Stimulated activated naive B cell treated with anti-CD40 and anti-IgM and Interleukin-4, amounts not matched to agents 10 μg/mL and 1 μg/mL and 100 μg/mL, for 72 hours (primary cell): ENCODE data around the gene MIOX.
A peak's percentile ranks its signal among the peaks of the same experiment; 100 is the strongest.

Source experiments
- ATAC-seq, 2 donors: fragments of 150-1000 bp; cut with Tn5 transposase; replicated peaks; 2 replicates each; pipeline ENCODE4 v1.10.0; 2021; ENCODE audit warnings: moderate library complexity in 1 of 2
- DNase-seq: peaks from one replicate; pipeline ENCODE4 v3.0.0; 2021
- H3K27ac Mint-ChIP-seq: one replicate; pipeline ENCODE4 v1.8.0; 2022; ENCODE audit warnings: mild to moderate bottlenecking, mixed read lengths
- H3K27me3 Mint-ChIP-seq, 2 donors: one replicate each; pipeline ENCODE4 v1.8.0; 2022; ENCODE audit warnings: mixed read lengths in 2 of 2
- H3K36me3 Mint-ChIP-seq, 2 donors: one replicate each; pipeline ENCODE4 v1.8.0; 2022; ENCODE audit warnings: mixed read lengths in 2 of 2, mild to moderate bottlenecking in 1 of 2
- H3K4me1 Mint-ChIP-seq, 2 donors: one replicate each; pipeline ENCODE4 v1.8.0; 2022; ENCODE audit warnings: mixed read lengths in 2 of 2, mild to moderate bottlenecking in 1 of 2
- H3K4me3 Mint-ChIP-seq, 2 donors: one replicate each; pipeline ENCODE4 v1.8.0; 2022; ENCODE audit warnings: mild to moderate bottlenecking in 2 of 2, mixed read lengths in 2 of 2, moderate library complexity in 1 of 2
- H3K9me3 Mint-ChIP-seq, 2 donors: one replicate each; pipeline ENCODE4 v1.8.0; 2022; ENCODE audit warnings: mixed read lengths in 2 of 2, mild to moderate bottlenecking in 1 of 2

Gene MIOX

DNA sequence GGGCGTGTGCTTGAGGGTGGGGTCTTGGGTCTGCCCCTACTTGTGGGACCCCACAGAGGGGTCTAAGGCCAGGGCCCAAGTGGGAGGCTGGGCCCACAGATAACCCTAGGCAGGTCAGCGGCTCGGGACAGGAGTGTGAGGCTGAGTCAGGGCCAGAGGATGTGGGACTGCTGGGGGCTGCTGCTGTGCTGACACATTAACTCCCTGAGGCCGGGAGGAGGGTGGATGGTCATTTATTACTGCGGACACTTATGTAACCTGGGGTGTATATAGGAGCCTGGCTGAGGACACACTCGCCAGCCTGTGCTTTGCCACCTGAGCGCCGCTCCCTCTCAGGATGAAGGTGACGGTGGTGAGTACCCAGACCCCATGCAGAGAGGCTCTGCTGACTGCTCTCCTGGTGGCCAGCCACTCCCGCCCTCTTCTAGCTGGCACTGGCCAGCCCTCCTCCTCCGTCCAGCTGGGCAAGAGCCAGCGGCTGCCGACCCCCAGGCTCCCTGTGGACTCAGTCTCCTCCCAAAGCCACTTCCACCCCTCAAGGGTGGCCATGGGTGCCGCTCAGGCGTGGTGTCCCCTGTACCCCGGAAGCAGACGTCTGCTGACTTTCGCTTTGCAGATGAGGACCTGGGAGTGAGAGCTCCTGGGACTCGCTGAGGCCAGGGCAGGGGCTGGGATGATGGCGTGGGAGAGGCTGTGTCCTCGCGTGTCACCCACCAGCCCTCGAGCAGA, at the start of gene MIOX:
MIOX (plus strand) TSS at position 299 of the 729 bp plus-strand sequence; CDS start at position 338, 39 bp downstream.
- Mint-ChIP-seq H3K27ac (no peak within 1 kb of the TSS), H3K4me1 (peaks cover 14 to 15% of the 10 kb centered on the region in 2 donors), H3K9me3 (no peaks in the 10 kb centered on the region), H3K36me3 (no peaks in the 10 kb centered on the region), H3K4me3 (no peak within 1 kb of the TSS), H3K27me3 (no peaks in the 10 kb centered on the region)
- DNase-seq (no peak), ATAC-seq (no peak)

- Mint-ChIP-seq H3K27me3 (no peaks in the 10 kb centered on the region), H3K4me1 (peaks cover 4 to 5% of the 10 kb centered on the region in 2 donors)
- ATAC-seq = no peak
Observed at GRCh38 chr22:50437511-50438304, 49.0 kb upstream of the MIOX start.

DNA sequence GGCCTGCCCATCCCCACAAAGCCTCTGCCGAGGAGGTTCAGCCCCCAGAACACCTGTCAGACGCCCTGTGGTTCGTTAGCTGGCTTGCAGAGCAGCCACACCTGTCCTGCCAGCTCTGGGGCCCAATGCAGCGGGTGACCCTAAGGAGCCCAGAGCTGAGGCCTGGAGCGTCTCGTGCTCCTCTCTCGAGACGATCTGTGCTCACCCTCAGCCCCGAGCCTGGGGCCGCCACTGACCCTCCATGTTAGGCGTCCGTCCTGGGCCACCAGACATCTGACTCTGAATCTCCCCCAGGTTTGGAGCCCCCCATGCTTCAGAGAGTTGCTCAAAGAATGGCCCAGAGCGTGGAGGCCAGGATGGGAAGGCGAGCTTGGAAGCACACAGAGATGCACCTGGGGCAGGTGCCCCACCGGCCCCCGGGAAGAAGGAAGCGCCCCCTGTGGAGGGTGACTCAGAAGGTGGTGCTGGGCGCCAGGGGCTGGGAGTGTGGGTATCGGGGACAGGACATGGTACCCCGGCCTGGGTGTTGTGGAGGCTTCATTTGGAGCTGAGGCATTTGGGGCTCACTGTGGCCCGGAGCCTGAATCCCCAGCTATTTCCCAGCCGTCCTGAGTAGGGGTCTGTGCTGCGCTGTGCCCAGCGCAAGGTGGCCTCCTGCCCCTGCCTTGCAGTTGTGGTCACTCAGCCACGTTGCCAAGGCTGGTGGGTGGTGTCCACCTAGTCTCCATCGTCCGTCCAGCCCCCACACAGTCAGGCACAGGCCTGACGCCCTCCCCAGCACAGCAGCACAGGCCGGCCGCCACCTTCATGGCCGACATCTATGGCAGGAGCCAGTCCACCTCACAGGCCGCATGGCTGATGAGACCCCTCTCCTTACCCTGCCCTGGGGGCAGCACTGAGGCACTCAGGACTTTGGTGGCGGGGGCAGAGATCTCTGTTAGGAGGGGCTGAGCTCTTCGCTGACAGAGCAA, 48.1 kb upstream of the MIOX start:
- H3K9me3 Mint-ChIP-seq = no peaks in the 10 kb centered on the region
- no peak for DNase-seq
- ATAC-seq = no peak
- H3K4me1 Mint-ChIP-seq = peaks cover 4 to 5% of the 10 kb centered on the region in 2 donors
- H3K27me3 Mint-ChIP-seq = no peaks in the 10 kb centered on the region
- H3K4me3 Mint-ChIP-seq = no peak overlapping the region
- peak overlapping the region; percentile 3 for H3K27ac Mint-ChIP-seq
- peaks cover 27 to 33% of the 10 kb centered on the region in 2 donors for H3K36me3 Mint-ChIP-seq

More at GRCh38 chr22:50437511-50438304, 49.0 kb upstream of the MIOX start:
- no peak overlapping the region for H3K27ac Mint-ChIP-seq
- no peak overlapping the region for H3K4me3 Mint-ChIP-seq
- H3K9me3 Mint-ChIP-seq = no peaks in the 10 kb centered on the region
- DNase-seq = no peak
- H3K36me3 Mint-ChIP-seq = peaks cover 23 to 29% of the 10 kb centered on the region in 2 donors

GRCh38 chr22:50439314-50439870, 47.3 kb upstream of the MIOX start:
- Mint-ChIP-seq H3K4me3 (no peak overlapping the region), H3K27me3 (no peaks in the 10 kb centered on the region), H3K27ac (peak overlapping the region; percentile 20), H3K9me3 (no peaks in the 10 kb centered on the region), H3K4me1 (peaks cover 4 to 5% of the 10 kb centered on the region in 2 donors), H3K36me3 (peaks cover 27 to 34% of the 10 kb centered on the region in 2 donors)
- no peak for ATAC-seq
- DNase-seq = no peak

DNA sequence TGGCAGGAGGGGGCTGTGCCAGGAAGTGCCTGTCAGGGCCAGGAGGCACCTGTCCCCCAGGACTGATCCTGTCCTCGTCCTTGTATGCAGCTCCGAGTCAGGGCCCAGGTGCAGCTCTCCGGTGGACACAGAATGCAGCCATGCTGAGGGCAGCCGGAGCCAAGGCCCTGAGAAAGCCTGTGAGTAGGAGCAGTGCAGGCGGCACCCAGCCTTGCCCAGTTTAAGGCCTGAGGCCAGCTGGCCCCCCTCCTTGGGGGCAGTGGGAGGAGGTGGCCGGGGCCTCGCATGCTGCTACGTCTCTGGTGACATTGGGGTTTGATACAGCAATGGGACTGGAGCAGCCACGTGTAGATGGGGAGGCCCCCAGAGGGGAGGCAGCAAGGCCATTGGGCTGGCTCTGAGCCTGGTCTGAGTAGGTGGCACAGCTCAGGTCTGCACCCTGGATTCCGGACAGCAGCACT, 46.8 kb upstream of the MIOX start:
- H3K27ac Mint-ChIP-seq = peak overlapping the region; percentile 67
- no peak overlapping the region for H3K4me3 Mint-ChIP-seq
- no peak for ATAC-seq

GRCh38 chr22:50440544-50441249, 46.0 kb upstream of the MIOX start:
- H3K4me3 Mint-ChIP-seq = no peak overlapping the region
- peak overlapping the region; percentile 91 for H3K27ac Mint-ChIP-seq
- DNase-seq (no peak), ATAC-seq (no peak)
- peaks cover 9 to 16% of the 10 kb centered on the region in 2 donors for H3K4me1 Mint-ChIP-seq
- H3K9me3 Mint-ChIP-seq = no peaks in the 10 kb centered on the region
- peaks cover 29 to 33% of the 10 kb centered on the region in 2 donors for H3K36me3 Mint-ChIP-seq
- no peaks in the 10 kb centered on the region for H3K27me3 Mint-ChIP-seq

More for the DNA sequence above, 46.8 kb upstream of the MIOX start:
- Mint-ChIP-seq H3K27me3 (no peaks in the 10 kb centered on the region), H3K9me3 (no peaks in the 10 kb centered on the region), H3K36me3 (peaks cover 28 to 33% of the 10 kb centered on the region in 2 donors), H3K4me1 (peaks cover 4 to 8% of the 10 kb centered on the region in 2 donors)
- no peak for DNase-seq

DNA sequence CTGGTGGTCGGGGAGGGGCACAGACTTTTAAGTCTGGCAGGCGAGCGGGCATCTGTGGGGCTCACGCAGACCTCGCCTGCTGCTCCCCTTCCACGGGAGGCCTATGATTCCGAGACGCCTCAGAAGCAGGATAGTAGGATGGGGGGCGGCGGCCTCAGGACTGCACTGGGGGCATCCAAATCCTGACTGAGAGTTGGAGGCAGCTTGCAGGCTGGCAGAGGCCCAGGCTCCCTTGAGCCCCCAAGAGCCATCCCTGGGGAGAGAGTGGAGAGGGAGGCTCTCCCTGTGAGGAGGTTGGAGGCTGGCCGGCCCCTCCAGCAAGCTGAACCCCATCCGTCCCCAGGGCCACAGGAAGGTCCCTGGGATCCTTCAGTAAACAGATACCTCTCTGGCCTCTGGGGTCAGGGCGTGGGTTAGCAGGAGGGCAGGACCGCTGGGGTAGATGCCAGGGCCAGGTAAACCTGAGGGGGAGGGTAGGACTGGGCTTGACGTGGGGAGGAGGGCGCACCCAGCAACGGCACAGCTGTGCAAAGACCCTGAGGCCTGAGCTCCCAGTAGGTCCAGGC, 45.1 kb upstream of the MIOX start:
- no peak for ATAC-seq
- H3K36me3 Mint-ChIP-seq = peaks cover 31 to 38% of the 10 kb centered on the region in 2 donors
- peak overlapping the region; percentile 91 for H3K27ac Mint-ChIP-seq

GRCh38 chr22:50443197-50443596, 43.5 kb upstream of the MIOX start:
- ATAC-seq (no peak), DNase-seq (no peak)
- Mint-ChIP-seq H3K27ac (peak overlapping the region; percentile 32), H3K4me3 (no peak overlapping the region), H3K9me3 (no peaks in the 10 kb centered on the region), H3K4me1 (peaks cover 11 to 20% of the 10 kb centered on the region in 2 donors), H3K36me3 (peaks cover 35 to 44% of the 10 kb centered on the region in 2 donors), H3K27me3 (no peaks in the 10 kb centered on the region)

More for the DNA sequence above, 45.1 kb upstream of the MIOX start:
- H3K4me1 Mint-ChIP-seq = peaks cover 11 to 20% of the 10 kb centered on the region in 2 donors
- H3K4me3 Mint-ChIP-seq = peak overlapping the region; percentile 32 to 50
- no peak for DNase-seq
- no peaks in the 10 kb centered on the region for H3K9me3 Mint-ChIP-seq
- no peaks in the 10 kb centered on the region for H3K27me3 Mint-ChIP-seq

DNA sequence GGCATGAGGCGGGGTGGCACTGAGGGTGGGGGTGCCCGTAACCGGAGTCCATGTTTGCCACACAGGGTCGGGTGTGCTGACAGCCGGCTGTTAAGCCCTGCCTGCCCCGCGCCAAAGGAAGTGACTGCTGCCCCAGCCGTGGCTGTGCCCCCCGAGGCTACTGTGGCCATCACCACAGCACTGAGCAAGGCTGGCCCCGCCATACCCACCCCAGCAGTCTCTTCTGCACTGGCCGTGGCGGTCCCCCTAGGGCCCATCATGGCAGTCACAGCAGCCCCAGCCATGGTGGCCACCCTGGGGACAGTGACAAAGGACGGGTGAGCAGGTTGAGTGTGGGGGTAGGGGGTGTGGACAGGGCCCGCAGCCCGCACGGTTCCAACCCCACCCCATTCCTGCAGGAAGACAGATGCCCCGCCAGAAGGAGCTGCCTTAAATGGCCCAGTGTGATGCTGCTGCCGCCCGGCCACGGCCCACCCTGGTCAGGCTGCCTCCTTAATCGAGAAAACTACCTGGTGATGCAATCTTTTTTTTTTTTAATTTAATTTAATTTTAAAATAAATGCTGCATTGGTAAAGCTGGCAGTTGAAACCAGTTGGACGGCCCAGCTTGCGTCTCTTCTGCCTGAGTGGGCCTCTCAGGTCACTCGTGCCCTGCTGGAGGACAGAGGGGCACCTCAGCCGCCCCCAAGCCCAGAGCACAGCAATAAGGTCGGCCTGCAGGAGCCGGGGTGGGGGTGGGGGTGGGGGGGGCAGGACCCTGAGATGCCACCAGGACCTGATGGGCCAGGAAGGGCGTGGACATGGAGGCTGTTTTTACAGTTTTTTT, 42.6 kb upstream of the MIOX start:
- no peak for ATAC-seq
- Mint-ChIP-seq H3K4me1 (peaks cover 11 to 20% of the 10 kb centered on the region in 2 donors), H3K9me3 (no peaks in the 10 kb centered on the region), H3K4me3 (no peak overlapping the region), H3K27me3 (no peaks in the 10 kb centered on the region), H3K36me3 (peaks cover 41 to 48% of the 10 kb centered on the region in 2 donors), H3K27ac (peak overlapping the region; percentile 32)
- DNase-seq = no peak

GRCh38 chr22:50444663-50445062, 42.0 kb upstream of the MIOX start:
- no peak for ATAC-seq
- H3K27me3 Mint-ChIP-seq = no peaks in the 10 kb centered on the region

GRCh38 chr22:50445071-50445879, 41.4 kb upstream of the MIOX start:
- H3K9me3 Mint-ChIP-seq = no peaks in the 10 kb centered on the region
- peak overlapping the region; percentile 94 for H3K27ac Mint-ChIP-seq
- H3K4me1 Mint-ChIP-seq = peaks cover 17 to 29% of the 10 kb centered on the region in 2 donors
- no peak overlapping the region for H3K4me3 Mint-ChIP-seq
- H3K36me3 Mint-ChIP-seq = peaks cover 49 to 53% of the 10 kb centered on the region in 2 donors
- DNase-seq = no peak
- no peaks in the 10 kb centered on the region for H3K27me3 Mint-ChIP-seq
- ATAC-seq = peak; percentile 42 to 54

More at GRCh38 chr22:50444663-50445062, 42.0 kb upstream of the MIOX start:
- no peaks in the 10 kb centered on the region for H3K9me3 Mint-ChIP-seq
- no peak overlapping the region for H3K4me3 Mint-ChIP-seq
- peaks cover 13 to 24% of the 10 kb centered on the region in 2 donors for H3K4me1 Mint-ChIP-seq
- peak overlapping the region; percentile 94 for H3K27ac Mint-ChIP-seq
- DNase-seq = no peak
- peaks cover 45 to 50% of the 10 kb centered on the region in 2 donors for H3K36me3 Mint-ChIP-seq
